Measurements from ENCODE around the gene GNG7.
"Not testable (repeated sequence)": the region's sequence is repeated elsewhere in the genome, so short reads cannot be mapped to it uniquely, and the experiment has no call there.

Gene GNG7

GRCh38 chr19:2726904-2727639 lies 24.6 kb upstream of the GNG7 start:
- DNase-seq (ENCODE audit: low read depth): no peak

DNA sequence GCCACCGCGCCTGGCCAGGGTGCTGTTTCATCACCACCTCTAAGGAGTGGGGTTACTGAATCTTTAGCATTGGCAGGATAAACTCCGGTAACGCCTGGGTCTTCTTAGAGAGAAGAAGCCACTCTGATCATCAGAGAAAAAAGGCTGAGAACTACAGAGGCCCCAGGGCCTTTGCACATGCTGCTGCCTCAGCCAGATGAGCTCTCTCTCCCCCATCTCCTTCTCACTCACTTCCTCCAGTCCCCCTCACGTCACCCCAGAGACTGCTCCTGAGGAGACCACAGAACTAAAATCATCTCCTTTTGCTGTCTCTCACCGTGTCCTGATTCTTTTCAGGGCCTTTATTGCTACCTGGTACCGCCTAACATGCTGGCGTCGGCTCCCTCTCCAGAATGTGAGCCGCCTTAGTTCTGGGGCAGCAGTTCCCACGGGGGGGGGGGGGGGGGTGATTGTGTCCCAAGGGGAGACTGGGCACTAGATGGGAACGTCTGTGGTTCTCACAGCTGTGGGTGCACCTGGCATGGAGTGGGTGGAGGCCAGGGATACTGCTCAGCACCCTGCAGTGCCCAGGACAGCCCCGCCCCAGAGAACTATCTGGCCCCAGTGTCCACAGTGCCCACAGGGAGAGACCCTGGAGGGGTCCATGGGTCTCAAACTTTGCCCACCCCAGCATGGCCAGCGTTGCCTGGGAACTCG lies 23.8 kb upstream of the GNG7 start:
- DNase-seq (ENCODE audit: low read depth): no peak

DNA sequence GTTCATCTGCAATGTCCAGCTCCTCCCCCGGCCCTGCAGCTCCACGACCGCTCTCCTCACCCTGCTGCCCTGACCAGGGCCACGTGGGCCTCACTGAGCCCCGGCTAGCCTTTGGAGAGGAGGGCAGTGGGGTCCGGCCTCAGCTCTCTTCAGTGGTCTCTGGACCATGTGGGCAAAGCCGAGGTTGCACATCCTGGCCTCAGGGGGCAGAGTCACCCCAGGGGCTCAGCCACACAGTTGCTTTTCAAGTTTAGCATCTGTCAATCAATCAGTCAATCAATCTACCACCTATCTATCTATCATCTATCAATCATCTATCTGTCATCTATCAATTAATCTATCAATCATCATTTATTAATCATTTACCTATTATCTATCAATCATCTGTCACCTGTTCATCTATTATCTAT lies 21.7 kb upstream of the GNG7 start:
- DNase-seq (ENCODE audit: low read depth): no peak

GRCh38 chr19:2723747-2724146 lies 21.3 kb upstream of the GNG7 start:
- DNase-seq (ENCODE audit: low read depth): no peak

- no peak for DNase-seq (ENCODE audit: low read depth)
Observed at GRCh38 chr19:2723345-2723715, 20.8 kb upstream of the GNG7 start.

- DNase-seq (ENCODE audit: low read depth): no peak
Observed at GRCh38 chr19:2722541-2723344, 20.2 kb upstream of the GNG7 start.

GRCh38 chr19:2721570-2722540 lies 19.4 kb upstream of the GNG7 start:
- no peak for DNase-seq (ENCODE audit: low read depth)

DNA sequence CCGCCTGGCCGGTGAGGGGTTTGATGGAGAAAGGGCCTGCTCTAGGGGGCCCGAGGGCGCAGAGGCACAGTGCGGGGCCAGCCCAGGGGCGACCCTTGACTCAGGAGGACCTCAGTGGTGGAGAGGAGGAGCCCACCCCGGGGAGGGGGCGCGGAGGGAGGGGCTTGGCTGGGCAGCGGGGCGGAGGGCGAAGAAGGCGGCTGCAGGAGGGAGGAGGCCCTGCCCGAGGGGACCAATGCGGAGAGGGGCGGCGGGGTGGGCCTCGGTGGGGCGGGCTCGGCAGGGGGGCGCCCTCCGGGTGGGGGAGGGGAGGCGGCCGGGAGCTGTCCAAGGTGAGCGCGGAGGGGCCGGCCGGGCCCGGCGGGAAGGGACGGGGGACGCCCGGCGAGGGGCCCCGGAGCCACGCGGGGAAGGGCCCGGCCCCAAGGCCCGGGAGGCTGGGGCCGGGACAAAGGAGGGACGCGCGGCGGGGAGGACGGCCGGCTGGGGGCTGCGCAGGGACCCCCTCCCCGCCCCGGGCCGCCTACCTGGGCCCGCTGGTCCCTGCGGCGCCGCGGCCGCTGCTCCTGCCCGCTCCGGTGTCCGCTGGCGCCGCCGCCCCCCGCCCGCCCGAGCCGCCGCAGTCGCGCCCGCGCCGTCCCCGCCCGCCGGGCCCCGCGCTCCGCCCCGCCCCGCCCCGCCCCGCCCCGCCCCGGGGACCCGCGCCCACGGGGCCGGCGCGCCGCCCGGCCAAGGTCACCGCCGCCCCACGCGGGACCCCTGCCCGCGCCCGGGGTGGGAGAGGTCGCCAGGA lies 18.5 kb upstream of the GNG7 start, which contains the start of gene DIRAS1:
Gene DIRAS1, minus strand, starts transcription at position 596 of the 793 bp plus-strand sequence. CDS start 3,566 bp downstream, outside the sequence.
- DNase-seq (ENCODE audit: low read depth): no peak

GRCh38 chr19:2719920-2720776 lies 17.7 kb upstream of the GNG7 start:
- no peak for DNase-seq (ENCODE audit: low read depth)

DNA sequence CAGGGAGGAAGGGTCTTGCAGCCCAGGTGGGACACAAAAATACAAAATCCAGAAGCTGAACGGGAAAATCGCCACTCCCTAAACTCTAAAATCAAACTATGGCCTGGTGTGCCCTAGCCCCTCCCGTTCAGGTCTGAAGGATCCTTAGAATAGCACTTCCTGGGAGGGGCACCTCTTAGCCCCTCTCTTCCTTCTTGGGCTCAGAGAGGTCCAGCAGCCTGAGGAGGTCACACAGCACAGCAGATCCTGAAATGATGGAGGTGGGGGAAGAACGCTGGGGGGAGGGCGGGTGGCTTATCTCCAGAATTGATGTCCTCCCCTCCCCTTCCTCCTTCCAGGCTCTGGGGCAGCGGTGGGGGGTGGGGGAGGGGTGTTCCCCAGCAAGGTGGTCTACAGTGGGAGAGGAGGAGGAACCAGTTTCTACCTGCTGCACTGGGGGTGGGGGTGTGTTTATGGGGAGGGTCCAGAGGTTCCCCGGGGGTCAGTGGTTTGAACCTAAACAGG lies 16.8 kb upstream of the GNG7 start:
- no peak for DNase-seq (ENCODE audit: low read depth)

DNA sequence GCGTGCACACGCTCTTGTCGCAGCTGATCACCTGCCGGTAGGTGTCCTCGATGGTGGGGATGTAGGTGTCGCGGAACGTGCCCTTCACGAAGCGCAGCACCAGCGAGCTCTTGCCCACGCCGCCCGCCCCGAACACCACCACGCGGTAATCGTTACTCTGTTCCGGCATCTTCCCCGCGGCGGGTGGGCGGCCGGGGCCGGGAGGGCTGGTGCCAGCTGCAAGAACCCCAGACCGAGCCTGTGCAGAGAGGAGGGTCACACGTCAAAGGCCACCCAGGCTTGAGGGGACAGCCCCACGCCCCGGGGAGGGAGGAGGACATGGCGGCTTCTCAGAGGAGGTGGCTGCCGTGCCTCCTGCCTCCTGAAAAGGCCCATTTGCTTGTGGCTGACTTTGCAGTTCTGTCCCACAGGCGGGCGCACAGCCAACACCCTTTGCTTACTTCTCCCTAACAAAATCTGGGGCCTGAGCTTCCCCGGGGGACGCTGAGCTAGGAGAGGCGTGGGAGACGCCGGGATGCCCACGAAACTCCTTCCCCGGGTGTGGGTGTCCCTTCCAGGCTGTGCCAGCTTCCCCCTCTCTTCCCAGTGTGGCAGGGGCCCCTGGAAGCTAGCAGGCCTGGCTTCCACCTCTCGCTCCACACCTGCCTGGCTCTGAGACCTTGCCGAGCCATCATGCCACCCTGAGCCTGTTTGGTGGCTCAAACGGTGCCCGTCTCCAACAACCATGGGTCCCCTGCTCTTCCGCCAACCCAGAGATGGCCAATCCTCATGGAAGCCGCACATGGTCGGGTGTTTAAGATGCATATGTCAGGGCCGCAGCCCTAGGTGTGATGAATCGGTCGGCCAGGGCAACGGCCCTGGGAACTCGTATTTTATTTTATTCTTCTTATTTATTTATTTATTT lies 15.4 kb upstream of the GNG7 start:
- DNase-seq (ENCODE audit: low read depth): no peak

DNA sequence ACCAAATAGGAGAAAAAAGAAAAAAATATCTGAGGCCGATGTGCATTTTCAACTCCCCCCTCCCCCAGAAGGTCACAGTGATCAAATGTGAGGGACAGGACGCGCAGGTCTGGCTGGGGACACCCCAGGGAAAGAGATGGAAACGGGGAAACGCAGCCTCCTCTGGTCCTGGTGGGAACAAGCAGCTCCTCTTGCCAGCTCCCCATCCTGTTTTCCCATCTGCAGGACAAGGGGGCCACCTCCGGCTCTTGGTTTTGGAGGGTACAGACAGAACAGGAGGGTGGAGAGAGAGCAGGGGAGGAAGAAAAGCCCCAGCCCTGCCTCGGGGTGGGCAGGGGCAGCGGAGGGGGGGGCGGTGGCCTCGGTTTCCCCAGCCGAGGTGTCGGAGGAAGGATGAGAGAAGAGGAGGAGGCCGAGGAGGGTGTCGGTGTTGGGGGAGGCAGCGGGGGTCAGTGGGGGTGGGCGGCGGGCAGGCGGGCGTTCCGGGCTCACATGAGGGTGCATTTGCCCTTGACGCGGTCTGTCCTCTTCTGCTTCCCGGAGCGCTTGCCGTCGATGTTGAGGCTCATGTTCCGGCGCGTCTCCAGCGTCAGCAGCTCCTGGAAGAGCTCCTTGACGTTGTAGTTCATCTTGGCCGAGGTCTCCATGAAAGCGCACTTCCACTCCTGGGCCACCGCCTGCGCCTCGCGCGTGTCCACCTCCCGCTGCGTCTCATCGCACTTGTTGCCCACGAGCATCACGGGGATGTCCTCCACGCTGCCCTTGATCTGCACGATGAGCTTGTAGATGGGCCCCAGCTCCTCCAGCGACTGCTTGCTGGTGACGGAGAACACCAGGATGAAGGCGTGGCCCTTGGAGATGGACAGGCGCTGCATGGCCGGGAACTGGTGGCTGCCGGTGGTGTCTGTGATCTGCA lies 14.5 kb upstream of the GNG7 start:
- no peak for DNase-seq (ENCODE audit: low read depth)

GRCh38 chr19:2716275-2716650 lies 13.8 kb upstream of the GNG7 start:
- no peak for DNase-seq (ENCODE audit: low read depth)

DNA sequence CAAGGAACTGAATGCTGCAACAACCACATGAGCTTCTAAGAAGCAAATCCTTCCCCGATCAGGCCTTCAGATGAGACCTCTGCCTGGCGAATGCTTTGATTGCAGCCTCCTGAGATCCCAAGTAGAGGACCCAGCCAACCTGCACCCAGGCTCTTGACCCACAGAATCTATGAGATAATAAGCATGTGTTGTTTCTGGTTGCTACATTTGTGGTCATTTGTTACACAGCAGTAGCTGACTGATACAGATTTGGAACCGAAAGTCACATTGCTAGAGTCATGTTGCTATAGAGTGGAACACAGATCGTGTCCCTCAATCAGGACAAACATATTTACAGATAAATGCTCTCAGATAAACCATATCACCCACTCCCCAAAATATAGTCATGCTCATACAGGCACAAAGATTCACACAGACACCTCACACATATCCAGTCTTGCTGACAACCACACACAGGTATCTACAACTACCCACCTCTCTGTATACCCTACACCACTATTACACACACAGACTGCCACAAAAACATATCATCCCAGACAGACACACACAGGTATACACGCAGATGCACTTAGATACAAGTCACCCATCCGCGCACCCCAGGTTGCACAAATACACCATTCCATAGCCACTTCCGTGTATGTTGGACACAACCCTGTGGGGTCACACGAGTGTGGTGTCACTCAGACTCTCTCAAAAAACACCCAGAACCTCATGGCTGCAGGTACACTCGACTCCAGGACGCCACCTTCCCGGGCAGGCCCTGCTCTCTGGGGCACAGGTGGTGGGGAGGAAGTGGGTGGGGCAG lies 13.2 kb upstream of the GNG7 start:
- no peak for DNase-seq (ENCODE audit: low read depth)

- no peak for DNase-seq (ENCODE audit: low read depth)
Observed at GRCh38 chr19:2714531-2715269, 12.2 kb upstream of the GNG7 start.

GRCh38 chr19:2714102-2714501 lies 11.6 kb upstream of the GNG7 start:
- DNase-seq (ENCODE audit: low read depth): not testable (repeated sequence)

Measured in stimulated activated CD8-positive, alpha-beta memory T cell treated with anti-CD3 and anti-CD28 coated beads, Interleukin-15, amount 100 ng/mL, for 24 hours (primary cell).